ENCODE data around the gene SPINK9.

Gene SPINK9

DNA sequence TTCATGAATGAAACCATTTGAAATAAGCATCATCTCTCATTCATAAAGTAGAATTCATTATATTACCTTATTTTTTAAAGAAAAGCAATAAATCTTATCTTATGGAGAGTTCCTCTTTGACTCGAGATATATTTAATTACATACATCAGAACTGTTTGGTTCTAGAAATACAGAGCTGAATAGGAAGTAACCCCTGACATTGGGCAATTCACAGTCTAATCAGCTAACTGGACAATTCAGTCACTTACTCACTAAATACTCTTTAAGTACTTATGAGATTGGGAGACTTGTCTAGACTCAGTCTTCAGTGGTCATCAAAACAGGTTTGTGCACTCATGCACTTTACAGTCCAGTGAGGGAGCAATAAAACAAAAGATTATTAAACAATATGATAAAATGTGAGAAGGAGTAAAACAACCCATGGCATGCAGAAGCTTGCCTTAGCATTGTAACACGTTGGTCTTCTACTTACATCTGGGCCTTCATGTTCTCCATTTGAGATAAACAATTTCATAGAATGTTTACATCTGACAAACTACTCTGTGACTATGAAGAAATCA, 36.9 kb downstream of the SPINK9 start:
- no peak for DNase-seq

DNA sequence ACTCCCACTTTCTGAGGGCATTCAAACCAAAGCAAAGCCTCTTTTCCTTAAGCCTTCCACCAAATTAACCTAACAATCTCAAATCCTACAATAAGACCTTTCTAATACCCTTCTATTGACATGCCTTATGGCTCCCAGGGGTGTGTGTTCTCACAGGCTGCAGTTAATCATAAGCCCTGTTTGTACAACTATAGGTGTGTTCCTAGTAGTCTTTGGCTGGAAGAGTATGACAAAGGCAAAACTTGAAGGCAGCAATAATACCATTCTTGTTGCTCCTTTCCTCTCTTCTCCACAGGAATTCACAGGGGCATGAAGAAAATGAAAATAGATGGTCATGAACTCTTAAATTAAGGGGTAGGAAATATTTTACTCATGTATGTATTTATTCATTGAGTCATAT, 37.5 kb downstream of the SPINK9 start:
- no peak for DNase-seq

DNA sequence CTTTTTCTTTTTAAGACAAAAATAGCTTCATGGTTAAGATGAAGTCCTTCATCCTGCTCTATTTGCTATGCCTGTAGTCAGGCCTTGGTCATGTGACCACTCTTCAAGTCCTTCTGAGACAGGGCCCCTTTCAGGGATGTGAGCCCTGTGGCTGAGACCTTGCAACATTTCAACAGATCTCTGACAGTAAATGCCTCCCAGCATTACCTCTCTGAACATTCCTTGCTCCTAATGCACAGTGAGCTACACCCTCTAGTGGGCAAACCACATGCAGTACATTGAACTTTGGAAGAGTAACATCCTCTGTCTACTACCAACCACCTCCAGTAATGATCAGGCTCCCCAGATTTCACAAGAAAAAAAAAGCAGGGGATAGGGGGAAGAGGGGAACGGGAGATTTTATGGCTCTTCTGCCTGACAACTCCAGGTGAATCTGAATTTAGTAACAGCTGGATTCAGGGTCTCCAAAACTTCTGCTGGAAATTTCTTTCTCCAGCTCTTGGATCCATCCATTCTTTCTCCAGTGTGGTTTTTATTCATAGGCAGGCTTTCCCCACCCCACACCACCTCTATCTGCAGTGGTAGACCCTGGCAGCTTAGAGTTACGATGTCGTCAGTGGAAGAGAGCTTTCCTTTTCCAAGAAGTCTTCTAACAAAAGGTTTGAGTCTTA, 39.5 kb downstream of the SPINK9 start:
- peak; percentile 33 for DNase-seq

DNA sequence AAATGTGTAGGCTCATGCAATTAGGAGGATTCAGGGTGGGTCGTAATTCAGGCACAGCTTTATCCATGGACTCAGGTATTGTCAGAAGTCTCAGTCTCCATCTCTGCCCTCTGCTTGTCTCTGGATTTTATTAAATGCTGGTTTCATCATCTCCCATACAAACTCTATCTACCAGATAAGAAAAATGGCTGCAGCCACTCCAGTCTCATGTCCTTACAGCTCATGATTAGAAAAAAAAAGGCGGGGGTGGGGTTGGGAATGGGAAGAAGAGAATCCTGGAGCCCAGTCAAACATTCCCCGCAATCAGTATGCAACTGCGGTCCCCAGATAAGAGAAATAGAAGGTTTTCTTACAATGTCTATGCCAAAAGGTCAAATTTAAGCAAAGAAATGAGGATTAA, 40.8 kb downstream of the SPINK9 start:
- DNase-seq: peak; percentile 6

DNA sequence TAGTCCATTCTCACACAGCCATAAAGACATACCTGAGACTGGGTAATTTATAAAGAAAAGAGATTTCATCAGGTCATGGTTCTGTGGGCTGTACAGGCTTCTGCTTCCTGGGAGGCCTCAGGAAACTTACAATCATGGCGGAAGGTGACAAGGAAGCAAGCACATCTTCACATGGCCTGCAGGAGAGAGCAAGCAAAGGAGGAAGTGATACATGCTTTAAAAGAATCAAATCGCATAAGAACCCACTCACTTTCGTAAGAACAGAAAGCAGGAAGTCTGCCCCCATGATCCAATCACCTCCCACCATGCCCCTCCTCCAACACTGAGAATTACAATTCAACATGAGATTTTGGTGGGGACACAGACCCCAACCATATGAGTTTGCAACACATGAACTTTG, 43.3 kb downstream of the SPINK9 start:
- no peak for DNase-seq

DNA sequence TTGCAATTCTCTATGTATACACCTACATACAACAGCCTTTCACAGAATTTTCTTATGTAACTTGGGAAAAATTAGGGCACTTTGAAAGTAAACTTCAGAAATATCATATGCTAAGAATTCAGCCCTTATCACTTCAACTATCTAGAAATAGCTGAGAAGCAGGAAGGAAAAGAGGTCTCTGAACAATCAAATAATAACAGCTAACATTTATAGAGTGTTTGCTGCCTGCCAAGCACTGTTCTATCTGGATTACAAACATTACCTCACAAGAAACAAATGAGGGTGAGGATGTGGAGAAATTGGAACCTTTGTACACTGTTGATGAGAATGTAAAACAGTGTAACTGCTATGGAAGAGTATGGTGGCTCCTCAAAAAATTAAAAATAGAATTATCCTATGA, 44.0 kb downstream of the SPINK9 start:
- no peak for DNase-seq

DNA sequence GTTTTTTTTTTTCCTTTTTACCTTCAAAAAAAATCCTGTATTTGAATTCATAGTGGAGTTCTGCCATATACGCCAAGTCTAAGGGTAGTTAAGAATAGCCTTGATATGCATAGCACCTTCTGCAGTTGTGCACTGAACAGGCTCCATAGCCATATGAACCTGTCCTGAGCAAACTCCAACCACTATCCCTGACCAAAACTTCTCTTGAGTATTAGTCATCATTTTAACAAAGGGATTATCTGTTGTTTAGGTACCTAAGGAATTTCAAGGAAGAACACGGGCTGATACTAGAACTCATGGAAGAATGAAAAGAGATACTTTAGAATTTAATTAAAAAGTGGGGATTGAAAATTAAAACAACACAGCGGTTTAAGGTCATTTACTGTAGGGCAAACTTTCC, 46.5 kb downstream of the SPINK9 start:
- DNase-seq: no peak

DNA sequence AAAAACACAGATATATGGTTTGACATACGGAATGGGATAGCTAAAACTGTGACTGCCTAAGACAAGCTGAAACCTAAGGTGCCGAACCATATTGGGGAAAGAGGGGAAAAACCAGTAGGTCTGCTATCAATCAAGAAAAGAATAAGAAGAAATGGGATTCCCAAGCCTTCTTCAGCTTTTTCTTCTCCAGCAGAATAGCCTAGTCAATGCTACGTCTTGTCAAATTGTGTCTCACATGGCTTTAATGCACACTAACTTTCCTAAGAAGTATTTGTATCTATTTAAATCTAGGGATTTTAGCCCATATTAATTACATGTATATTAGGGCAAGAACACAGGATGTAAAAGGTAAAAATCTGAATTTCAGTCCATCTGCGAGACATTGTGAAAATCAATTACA, 47.6 kb downstream of the SPINK9 start:
- no peak for DNase-seq

DNA sequence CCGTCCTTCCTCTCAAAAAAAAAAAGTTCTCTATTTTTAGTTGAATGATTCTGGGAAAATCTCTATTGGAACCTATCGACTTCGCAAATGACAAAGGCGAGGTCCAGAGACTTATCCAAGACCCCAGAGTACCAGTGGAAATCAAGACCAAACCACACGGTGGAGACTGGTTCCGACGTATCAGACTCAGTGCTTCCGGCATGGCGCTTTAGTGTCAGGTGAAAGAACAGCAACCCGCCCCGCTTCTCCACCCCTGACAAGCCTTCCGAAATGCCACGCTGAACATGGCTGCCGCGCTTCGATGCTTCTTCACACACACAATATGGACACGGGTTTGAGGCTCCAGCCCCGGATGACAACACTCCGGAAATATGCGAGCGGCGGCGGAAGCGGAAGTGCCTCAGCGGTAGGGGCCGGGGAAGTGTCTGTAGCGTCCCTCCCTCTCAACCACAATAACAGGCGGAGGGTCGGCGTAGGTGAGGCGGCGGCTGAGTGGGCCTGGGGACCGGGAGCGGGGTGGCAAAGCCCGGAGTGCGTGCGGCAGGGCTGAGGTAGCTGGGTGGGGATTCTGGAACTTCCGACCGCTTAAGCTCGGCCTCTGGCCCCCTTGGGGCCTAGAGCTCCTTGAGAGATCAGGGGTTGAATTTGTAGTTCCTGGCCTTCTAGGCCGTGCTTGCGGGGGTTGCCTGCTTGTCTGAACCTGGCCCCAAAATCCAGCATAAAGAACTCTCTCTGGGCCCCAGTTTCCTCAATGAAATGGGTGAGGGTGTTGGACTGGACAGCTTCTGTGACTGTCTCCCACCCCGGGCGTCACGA, 48.4 kb downstream of the SPINK9 start, which contains the start of gene FBXO38:
TSS of gene FBXO38 (plus strand) at position 395 of the 816 bp plus-strand sequence. CDS start 10,819 bp downstream, outside the sequence.
- DNase-seq: peak; percentile 93

DNA sequence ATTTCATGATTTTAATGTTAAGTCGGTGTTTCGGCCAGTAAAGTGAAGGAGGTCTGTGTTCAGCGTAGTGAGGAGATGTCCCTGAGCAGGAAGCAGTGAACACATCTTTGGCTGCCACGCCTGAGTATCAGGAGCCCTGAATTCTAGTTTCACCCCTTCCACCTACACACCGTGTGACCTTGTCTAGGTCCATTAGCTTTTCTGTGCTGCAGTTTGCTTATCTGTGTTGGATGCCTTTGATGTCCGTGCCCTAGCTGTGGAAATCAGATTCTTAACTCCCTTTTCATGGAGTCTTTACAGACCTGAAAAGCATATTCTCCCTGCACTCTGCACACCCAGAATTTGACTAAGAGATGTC, 49.0 kb downstream of the SPINK9 start:
- DNase-seq: no peak

DNA sequence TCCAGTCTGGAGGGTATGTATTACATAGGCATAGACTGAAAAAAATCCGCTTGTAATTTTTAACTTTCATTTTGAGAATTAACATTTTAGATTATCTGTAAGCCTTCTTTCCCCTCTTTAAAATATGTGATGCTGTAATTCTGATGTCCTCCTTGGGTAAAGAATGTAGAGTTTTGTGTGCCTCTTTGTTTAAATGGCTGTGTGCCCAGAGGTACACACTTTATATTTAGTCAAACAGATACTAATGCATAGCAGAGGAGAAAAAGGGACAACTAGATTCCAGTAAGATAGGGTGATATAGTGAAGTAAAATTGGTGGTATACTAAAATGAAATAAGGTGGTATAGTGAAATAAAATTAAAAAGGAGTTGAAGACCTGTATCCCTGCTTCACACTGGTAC, 49.7 kb downstream of the SPINK9 start:
- DNase-seq: no peak

DNA sequence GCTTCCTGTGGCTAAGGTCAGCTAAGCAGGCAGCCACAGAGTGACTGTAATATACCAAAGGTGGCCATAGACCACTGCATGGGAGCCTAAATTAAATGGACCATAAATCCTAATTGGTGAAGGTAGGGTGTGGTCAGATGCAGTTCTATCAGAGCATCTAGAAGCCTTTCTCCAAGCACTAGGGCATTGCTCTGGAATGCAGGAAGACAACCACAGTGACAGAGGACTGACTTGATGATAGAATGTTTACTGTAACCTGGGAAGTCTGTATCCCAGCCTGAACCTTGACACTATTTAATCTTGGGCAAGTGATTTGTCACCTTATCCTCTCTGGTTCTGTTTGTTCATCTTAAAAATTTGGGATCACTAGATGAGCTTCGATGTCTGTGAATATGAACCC, 50.7 kb downstream of the SPINK9 start:
- no peak for DNase-seq

DNA sequence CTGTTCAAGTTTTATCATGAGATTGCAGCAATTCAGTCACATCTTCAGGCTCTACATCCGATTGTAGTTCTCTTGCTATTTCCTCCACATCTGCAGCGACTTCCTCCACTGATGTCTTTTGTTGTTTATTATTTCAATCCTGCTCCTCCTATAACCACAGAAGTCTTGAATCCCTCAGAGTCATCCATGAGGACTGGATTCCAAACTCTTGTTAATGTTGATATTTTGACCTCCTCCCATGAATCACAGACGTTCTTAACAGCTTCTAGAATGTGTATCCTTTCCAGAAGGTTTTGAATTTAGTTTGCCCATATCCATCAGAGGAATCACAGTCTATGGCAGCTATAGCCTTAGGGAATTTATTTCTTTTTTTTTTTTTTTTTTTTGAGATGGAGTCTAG, 52.0 kb downstream of the SPINK9 start:
- no peak for DNase-seq

DNA sequence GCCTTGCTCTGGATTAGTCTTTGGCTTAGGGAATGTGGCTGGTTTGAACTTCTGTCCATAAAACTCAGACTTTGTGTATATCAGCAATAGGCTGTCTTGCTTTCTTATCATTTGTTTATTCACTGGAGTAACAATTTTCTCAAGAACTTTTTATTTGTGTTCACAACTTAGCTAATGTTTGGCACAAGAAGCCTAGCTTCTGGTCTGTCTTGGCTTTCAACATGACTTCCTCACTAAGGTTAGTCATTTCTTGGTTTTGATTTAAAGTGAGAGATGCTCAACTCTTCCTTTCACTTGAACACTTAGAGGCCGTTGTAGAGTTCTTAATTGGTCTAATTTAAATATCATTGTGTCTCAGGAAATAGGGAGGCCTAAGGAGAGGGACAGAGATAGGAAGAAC, 53.3 kb downstream of the SPINK9 start:
- no peak for DNase-seq

Measured in NCI-H226 (cell line).